Fibroblast of lung (primary cell): ENCODE data around the gene TBC1D2B. TPM values are rescaled to one million over a fixed set of nuclear protein-coding genes. Genes with fewer than 3 reads are reported as not detected.

Source experiments
- DNase-seq, 2 donors: peaks; one replicate each; pipeline versions ENCODE4 v3.0.0 to v3.0.0-alpha.2; 2010; ENCODE audit warnings: low read depth in 2 of 2
- H2AFZ ChIP-seq: 2 replicates; pipeline ENCODE4 v1.5.1; 2012; ENCODE audit warnings: low read length, control low read depth, inconsistent platforms
- H3K27ac ChIP-seq: 2 replicates; pipeline ENCODE4 v1.5.1; 2011; ENCODE audit warnings: low read length, control low read depth; ENCODE audit not compliant: insufficient read depth
- H3K27me3 ChIP-seq: 2 replicates; pipeline ENCODE4 v1.5.1; 2011; ENCODE audit warnings: mild to moderate bottlenecking, low read length; ENCODE audit not compliant: control insufficient read depth, insufficient read depth
- H3K36me3 ChIP-seq: 2 replicates; pipeline ENCODE4 v1.5.1; 2011; ENCODE audit warnings: low read length; ENCODE audit not compliant: control insufficient read depth, insufficient read depth
- H3K4me1 ChIP-seq: 2 replicates; pipeline ENCODE4 v1.5.1; 2011; ENCODE audit warnings: low read length; ENCODE audit not compliant: control insufficient read depth, insufficient read depth; ENCODE audit errors: extremely low read depth
- H3K4me2 ChIP-seq: 2 replicates; pipeline ENCODE4 v1.5.1; 2011; ENCODE audit warnings: low read length, control low read depth; ENCODE audit not compliant: insufficient read depth; ENCODE audit errors: extremely low read depth
- H3K4me3 ChIP-seq, 4 experiments: fragments of 200-600 bp in 1 of 4; sonication (generic) in 1 of 4; replicated peaks in 1 of 4; 2 replicates each; pipeline ENCODE4 v1.5.1; 2011 to 2016; ENCODE audit warnings: low read length in 4 of 4, low read depth in 3 of 4, mild to moderate bottlenecking in 3 of 4, control low read depth in 2 of 4, inconsistent platforms in 1 of 4, mixed read lengths in 1 of 4; ENCODE audit not compliant: insufficient read depth in 1 of 4; ENCODE audit errors: control extremely low read depth in 1 of 4
- H3K79me2 ChIP-seq: 2 replicates; pipeline ENCODE4 v1.5.1; 2012; ENCODE audit warnings: mild to moderate bottlenecking, low read length, inconsistent platforms; ENCODE audit not compliant: control insufficient read depth, insufficient read depth
- H3K9ac ChIP-seq: 2 replicates; pipeline ENCODE4 v1.5.1; 2011; ENCODE audit warnings: mild to moderate bottlenecking, low read length, control low read depth; ENCODE audit not compliant: insufficient read depth
- H3K9me3 ChIP-seq: 2 replicates; pipeline ENCODE4 v1.5.1; 2012; ENCODE audit warnings: low read depth, low read length; ENCODE audit not compliant: control insufficient read depth, insufficient read depth
- H4K20me1 ChIP-seq: 2 replicates; pipeline ENCODE4 v1.5.1; 2011; ENCODE audit warnings: low read length; ENCODE audit not compliant: control insufficient read depth, insufficient read depth; ENCODE audit errors: extremely low read depth
- EZH2 ChIP-seq: IDR thresholded peaks from 2 replicates; pipeline ENCODE4 v1.5.1; 2012; ENCODE audit warnings: low read length, control low read depth, mild to moderate bottlenecking; ENCODE audit errors: missing control alignments
- polyA plus RNA-seq, 2 donors: library from polyadenylated mRNA; depleted of rRNA in 1 of 2; stranded (reverse) in 1 of 2; unstranded in 1 of 2; fragments of >200 nt; gene quantifications; 2 replicates each; pipeline ENCODE4 v1.2.1, GENCODE V29; 2011 to 2012; ENCODE audit warnings: missing spikeins in 1 of 2
- total RNA-seq: library from RNA; depleted of rRNA; stranded (reverse); fragments of >200 nt; gene quantifications from 2 replicates; pipeline ENCODE4 v1.2.1, GENCODE V29; 2014
- TF ChIP-seq, protein P1 (sequence below), 2 donors: IDR thresholded peaks in 1 of 2; conservative IDR thresholded peaks in 1 of 2; 1 replicate in 1 of 2; 2 replicates in 1 of 2; pipeline ENCODE4 v1.5.1; 2011 to 2012; ENCODE audit warnings: low read length in 2 of 2, control low read depth in 1 of 2, inconsistent platforms in 1 of 2, low read depth in 1 of 2, mild to moderate bottlenecking in 1 of 2

TBC1D2B gene
- total and polyA plus RNA-seq, 2 donors (not counting 1 experiment from before 2014, with no cell fraction given): 49.4 to 73.3 TPM

DNA sequence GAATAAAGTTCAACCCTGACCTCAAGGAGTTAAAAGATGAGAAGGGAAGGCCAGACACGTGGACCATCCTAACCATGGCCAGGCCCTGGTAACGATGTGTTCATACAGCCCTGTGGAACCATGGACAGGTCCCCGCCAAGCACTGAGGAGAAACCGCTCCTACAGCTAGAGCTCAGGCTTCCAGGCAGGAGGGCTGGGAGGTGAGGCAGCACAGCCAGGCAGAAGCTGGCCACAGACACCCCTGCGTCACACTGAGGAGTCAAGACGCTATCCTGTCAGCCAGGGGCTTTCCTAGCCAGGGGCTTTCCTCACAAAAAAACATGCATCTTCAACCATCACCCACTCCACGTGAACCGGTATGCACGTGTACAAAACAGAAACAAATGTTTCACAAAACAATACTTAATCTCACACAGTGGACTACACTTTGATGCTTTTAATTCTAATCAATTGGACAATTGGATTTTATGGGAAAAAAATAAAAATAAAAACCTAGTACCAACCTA is 73.2 kb downstream of the TBC1D2B start:
- no peak for TF ChIP-seq EZH2
- TF ChIP-seq, protein P1, sequence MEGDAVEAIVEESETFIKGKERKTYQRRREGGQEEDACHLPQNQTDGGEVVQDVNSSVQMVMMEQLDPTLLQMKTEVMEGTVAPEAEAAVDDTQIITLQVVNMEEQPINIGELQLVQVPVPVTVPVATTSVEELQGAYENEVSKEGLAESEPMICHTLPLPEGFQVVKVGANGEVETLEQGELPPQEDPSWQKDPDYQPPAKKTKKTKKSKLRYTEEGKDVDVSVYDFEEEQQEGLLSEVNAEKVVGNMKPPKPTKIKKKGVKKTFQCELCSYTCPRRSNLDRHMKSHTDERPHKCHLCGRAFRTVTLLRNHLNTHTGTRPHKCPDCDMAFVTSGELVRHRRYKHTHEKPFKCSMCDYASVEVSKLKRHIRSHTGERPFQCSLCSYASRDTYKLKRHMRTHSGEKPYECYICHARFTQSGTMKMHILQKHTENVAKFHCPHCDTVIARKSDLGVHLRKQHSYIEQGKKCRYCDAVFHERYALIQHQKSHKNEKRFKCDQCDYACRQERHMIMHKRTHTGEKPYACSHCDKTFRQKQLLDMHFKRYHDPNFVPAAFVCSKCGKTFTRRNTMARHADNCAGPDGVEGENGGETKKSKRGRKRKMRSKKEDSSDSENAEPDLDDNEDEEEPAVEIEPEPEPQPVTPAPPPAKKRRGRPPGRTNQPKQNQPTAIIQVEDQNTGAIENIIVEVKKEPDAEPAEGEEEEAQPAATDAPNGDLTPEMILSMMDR (conservative IDR thresholded peaks at IDR 0.05 in 1 of 2, IDR thresholded peaks at IDR 0.05 in 1 of 2; ENCODE audit: low read depth in 1 of 2, low read length in 2 of 2): no peak
- Histone ChIP-seq H3K27ac (no peak overlapping the region), H3K36me3 (peaks cover 19% of the 10 kb centered on the region), H3K27me3 (no peaks in the 10 kb centered on the region), H3K4me1 (peaks cover 21% of the 10 kb centered on the region), H3K9ac (no peak overlapping the region), H2AFZ (no peak overlapping the region), H3K79me2 (no peaks in the 10 kb centered on the region), H3K9me3 (no peaks in the 10 kb centered on the region), H4K20me1 (no peaks in the 10 kb centered on the region), H3K4me2 (no peak overlapping the region), H3K4me3 (no peak overlapping the region)
- DNase-seq: no peak

DNA sequence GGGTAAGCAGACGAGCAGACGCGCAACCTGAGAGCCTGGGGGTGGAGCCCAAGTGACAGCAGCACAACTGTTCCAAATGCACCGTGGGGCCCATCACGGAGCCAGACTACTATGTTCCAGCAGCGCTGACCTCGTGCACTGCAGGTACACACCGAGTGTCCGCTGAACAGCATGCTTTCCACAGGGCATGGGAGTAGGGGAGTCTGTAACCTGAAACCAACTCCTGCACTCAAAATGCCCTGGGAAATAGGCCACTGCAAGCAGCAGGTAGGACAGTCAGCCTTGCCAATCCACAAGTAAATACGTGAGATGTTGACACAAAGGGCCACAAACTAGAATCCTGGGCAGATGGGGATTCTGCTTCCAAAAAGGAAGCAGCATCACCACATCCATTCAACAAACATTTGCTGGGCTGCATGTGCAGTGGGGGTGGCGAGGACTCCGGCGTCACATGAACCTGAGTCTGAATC is 73.9 kb downstream of the TBC1D2B start:
- TF ChIP-seq, protein P1 (conservative IDR thresholded peaks at IDR 0.05 in 1 of 2, IDR thresholded peaks at IDR 0.05 in 1 of 2; ENCODE audit: low read depth in 1 of 2, low read length in 2 of 2): no peak
- no peak for TF ChIP-seq EZH2
- H3K27ac ChIP-seq: no peak overlapping the region
- H3K79me2 ChIP-seq: no peaks in the 10 kb centered on the region
- H3K9ac ChIP-seq: no peak overlapping the region
- H3K4me1 ChIP-seq: peaks cover 21% of the 10 kb centered on the region
- DNase-seq: no peak
- H3K9me3 ChIP-seq: no peaks in the 10 kb centered on the region
- H3K4me2 ChIP-seq: no peak overlapping the region
- peaks cover 19% of the 10 kb centered on the region for H3K36me3 ChIP-seq
- H4K20me1 ChIP-seq: no peaks in the 10 kb centered on the region
- H3K4me3 ChIP-seq: no peak overlapping the region
- no peaks in the 10 kb centered on the region for H3K27me3 ChIP-seq
- H2AFZ ChIP-seq: no peak overlapping the region

DNA sequence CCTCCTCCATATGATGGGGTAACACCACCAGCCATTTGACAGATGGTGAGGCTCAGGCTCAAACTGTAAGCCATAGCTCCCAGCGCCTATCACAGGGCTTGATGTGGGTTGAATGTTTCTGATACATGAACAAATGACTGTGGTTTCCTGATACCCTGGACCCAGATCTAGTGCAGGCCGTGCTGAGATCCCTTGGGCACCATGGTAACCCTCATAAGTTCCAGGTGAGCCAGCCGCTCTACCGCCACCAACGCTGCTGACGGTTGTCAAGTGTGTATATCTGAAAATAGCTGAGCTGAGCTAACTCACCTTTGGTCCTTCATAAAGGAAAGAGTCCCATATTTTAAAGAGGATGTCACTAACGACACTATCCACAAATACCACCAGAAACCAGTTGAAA is 74.5 kb downstream of the TBC1D2B start:
- H3K4me1 ChIP-seq: peaks cover 17% of the 10 kb centered on the region
- H3K4me3 ChIP-seq: no peak overlapping the region
- DNase-seq: no peak
- H3K79me2 ChIP-seq: no peaks in the 10 kb centered on the region
- no peaks in the 10 kb centered on the region for H4K20me1 ChIP-seq
- no peak overlapping the region for H3K27ac ChIP-seq
- TF ChIP-seq, protein P1 (conservative IDR thresholded peaks at IDR 0.05 in 1 of 2, IDR thresholded peaks at IDR 0.05 in 1 of 2; ENCODE audit: low read depth in 1 of 2, low read length in 2 of 2): no peak
- TF ChIP-seq EZH2: no peak
- H3K27me3 ChIP-seq: no peaks in the 10 kb centered on the region
- H3K36me3 ChIP-seq: peaks cover 21% of the 10 kb centered on the region
- no peak overlapping the region for H3K9ac ChIP-seq
- no peaks in the 10 kb centered on the region for H3K9me3 ChIP-seq
- H2AFZ ChIP-seq: no peak overlapping the region
- no peak overlapping the region for H3K4me2 ChIP-seq
